Measurements from ENCODE around the gene POF1B.

POF1B gene

GRCh38 chrX:85243155-85243554 is 136.3 kb downstream of the POF1B start:
- DNase-seq: no peak
